HepG2 (cell line): ENCODE results near the gene NAV1. TPM values are rescaled to one million over a fixed set of nuclear protein-coding genes. Genes with fewer than 3 reads are reported as not detected.

Experiments used
- ATAC-seq: fragments of 200-7000 bp; cut with Tn5 transposase; 3 replicates; pipeline ENCODE4 v1.9.1; 2020; ENCODE audit warnings: mild to moderate bottlenecking, moderate library complexity
- BruUV-seq: library from RNA; stranded (reverse); fragments of 400-500 nt; replicated peaks from 2 replicates; lab custom pipeline; 2021; lab: Mats Ljungman, UMichigan
- CTCF ChIA-PET: fragments of 300-600 bp; formaldehyde crosslinking; extraction: SDS; loops from one replicate; lab custom pipeline; 2021; ENCODE audit warnings: low total read pairs, inconsistent platforms, low intra/inter-chr PET ratio; lab: Yijun Ruan, JAX
- POLR2A ChIA-PET: fragments of 350-600 bp; sonication (Branson Sonifier 250); formaldehyde crosslinking; loops from one replicate; lab custom pipeline; 2020; ENCODE audit warnings: antibody characterized with exemption, inconsistent platforms; lab: Yijun Ruan, JAX
- DNase-seq: peaks from one replicate; pipeline ENCODE4 v3.0.0-alpha.2; 2015; ENCODE audit warnings: low spot score
- FAIRE-seq: peaks from 3 replicates; lab custom pipeline; 2011; peaks lifted over from hg19 to GRCh38; lab: Jason Lieb, UNC
- H2AFZ ChIP-seq: one replicate; pipeline ENCODE4 v1.6.1; 2011; ENCODE audit warnings: low read length, inconsistent platforms
- H3K27ac ChIP-seq: fragments of 300-600 bp; 3 replicates; pipeline ENCODE4 v1.8.0; 2011; ENCODE audit warnings: mixed run types, mild to moderate bottlenecking, mixed read lengths, low read length, inconsistent platforms; ENCODE audit not compliant: insufficient read depth; ENCODE audit errors: extremely low read length
- H3K27me3 ChIP-seq, 2 experiments: fragments of 200-600 bp in 1 of 2; 2 replicates in 1 of 2; 3 replicates in 1 of 2; pipeline versions ENCODE4 v1.6.0 to v1.8.0; 2011; ENCODE audit warnings: low read length in 2 of 2, mild to moderate bottlenecking in 2 of 2, moderate library complexity in 2 of 2, inconsistent platforms in 1 of 2; ENCODE audit not compliant: insufficient read depth in 2 of 2, control insufficient read depth in 1 of 2
- H3K36me3 ChIP-seq, 2 experiments: fragments of 200-600 bp in 1 of 2; replicated peaks in 1 of 2; 2 replicates in 1 of 2; 3 replicates in 1 of 2; pipeline versions ENCODE4 v1.5.1 to v1.8.0; 2011; ENCODE audit warnings: low read length in 2 of 2, inconsistent platforms in 1 of 2; ENCODE audit not compliant: insufficient read depth in 2 of 2, control insufficient read depth in 1 of 2
- H3K4me1 ChIP-seq: 2 replicates; pipeline ENCODE4 v1.5.1; 2012; ENCODE audit warnings: low read length, inconsistent platforms; ENCODE audit not compliant: insufficient read depth
- H3K4me2 ChIP-seq: 2 replicates; pipeline ENCODE4 v1.6.0; 2011; ENCODE audit warnings: low read depth, low read length, inconsistent platforms
- H3K4me3 ChIP-seq, 3 experiments: fragments of 200-600 bp in 1 of 3; sonication (generic), shearing (Covaris generic) in 1 of 3; replicated peaks in 1 of 3; 2 replicates each; pipeline ENCODE4 v1.5.1; 2011 to 2016; ENCODE audit warnings: low read length in 3 of 3, inconsistent platforms in 2 of 3, low read depth in 2 of 3, mild to moderate bottlenecking in 2 of 3, control low read depth in 1 of 3, mixed read lengths in 1 of 3; ENCODE audit not compliant: insufficient read depth in 1 of 3
- H3K79me2 ChIP-seq: one replicate; pipeline ENCODE4 v1.6.1; 2011; ENCODE audit warnings: low read length, inconsistent platforms; ENCODE audit not compliant: insufficient read depth
- H3K9ac ChIP-seq: 2 replicates; pipeline ENCODE4 v1.6.0; 2011; ENCODE audit warnings: mild to moderate bottlenecking, low read depth, low read length, inconsistent platforms; ENCODE audit not compliant: insufficient read depth
- H3K9me3 ChIP-seq: 2 replicates; pipeline ENCODE4 v1.5.1; 2012; ENCODE audit warnings: mild to moderate bottlenecking, low read length
- H4K20me1 ChIP-seq: 2 replicates; pipeline ENCODE4 v1.6.0; 2011; ENCODE audit warnings: inconsistent platforms, mild to moderate bottlenecking, low read length, moderate library complexity; ENCODE audit not compliant: insufficient read depth
- HNRNPUL1 ChIP-seq: fragments of 200-400 bp; formaldehyde crosslinking; IDR thresholded peaks from 2 replicates; pipeline ENCODE4 v1.6.1; 2017; ENCODE audit warnings: low read depth, mild to moderate bottlenecking, low read length, moderate library complexity
- RAD51 ChIP-seq: fragments of 450-650 bp; IDR thresholded peaks from 2 replicates; pipeline ENCODE4 v1.6.1; 2016; ENCODE audit warnings: borderline replicate concordance
- SIX1 ChIP-seq: sonication (generic); formaldehyde crosslinking; IDR thresholded peaks from 2 replicates; pipeline ENCODE4 v1.4.0; 2020; ENCODE audit warnings: missing genetic modification reagents, borderline replicate concordance
- TMF1 ChIP-seq: sonication (generic); formaldehyde crosslinking; IDR thresholded peaks from 2 replicates; pipeline ENCODE4 v1.8.1; 2022; ENCODE audit warnings: low read depth, missing genetic modification reagents
- U2AF2 ChIP-seq: fragments of 200-400 bp; formaldehyde crosslinking; IDR thresholded peaks from 2 replicates; pipeline ENCODE4 v1.6.1; 2017; ENCODE audit warnings: low read depth, mild to moderate bottlenecking, low read length
- ZNF230 ChIP-seq: sonication (generic); formaldehyde crosslinking; IDR thresholded peaks from 2 replicates; pipeline ENCODE4 v1.4.0; 2020; ENCODE audit warnings: mild to moderate bottlenecking, missing genetic modification reagents
- ZNF256 ChIP-seq: sonication (generic); formaldehyde crosslinking; conservative IDR thresholded peaks from 2 replicates; pipeline ENCODE4 v1.4.0; 2020; ENCODE audit warnings: missing genetic modification reagents
- ZNF773 ChIP-seq: sonication (generic); formaldehyde crosslinking; IDR thresholded peaks from 2 replicates; pipeline ENCODE4 v1.4.0; 2020; ENCODE audit warnings: missing genetic modification reagents, borderline replicate concordance
- WGBS: methylation state at CpG from one replicate; pipeline ENCODE4 v1.1.6; 2017; ENCODE audit warnings: low lambda C conversion rate; 5-methylcytosine and 5-hydroxymethylcytosine counted together
- in situ Hi-C: cut with HindIII; loops from 2 replicates; pipeline ENCODE4 v1.10.0; 2017; ENCODE audit warnings: low pct_unique_long_range_greater_than_20kb; ENCODE audit not compliant: extremely low pct_ligation_motif_present
- intact Hi-C: fragments of 100-400 bp; cut with micrococcal nuclease; formaldehyde crosslinking; loops from one replicate; pipeline ENCODE4 v1.10.0; 2022; ENCODE audit not compliant: unreplicated experiment
- polyA plus RNA-seq, 8 experiments: library from polyadenylated mRNA; depleted of rRNA in 3 of 8; stranded (reverse) in 7 of 8; unstranded in 1 of 8; fragments of >200 nt; fragmentation: Illumina TruSeq in 4 of 8; extraction: Trizol in 4 of 8; gene quantifications; 2 replicates each; pipeline versions ENCODE4 v1.2.1 to v1.2.3, GENCODE V29; 2011 to 2016; ENCODE audit warnings: low read depth in 4 of 8, missing spikeins in 1 of 8, mixed read lengths in 1 of 8; ENCODE audit not compliant: insufficient read depth in 1 of 8
- total RNA-seq, 5 experiments: library from RNA; depleted of rRNA; stranded (reverse); fragments of >200 nt; fragmentation: Illumina TruSeq; extraction: Trizol; gene quantifications; 2 replicates each; pipeline ENCODE4 v1.2.3, GENCODE V29; 2016; ENCODE audit warnings: low read depth in 1 of 5
- TF ChIP-seq, protein P1 (sequence below): sonication (generic); formaldehyde crosslinking; IDR thresholded peaks from 2 replicates; pipeline ENCODE4 v1.4.0; 2020; ENCODE audit warnings: missing genetic modification reagents, borderline replicate concordance

The NAV1 gene
- total and polyA plus RNA-seq, 2 of the 13 experiments (the other 11 are each of a cell fraction or from before 2014, with no cell fraction given) = not detected

- TF ChIP-seq, protein P1, sequence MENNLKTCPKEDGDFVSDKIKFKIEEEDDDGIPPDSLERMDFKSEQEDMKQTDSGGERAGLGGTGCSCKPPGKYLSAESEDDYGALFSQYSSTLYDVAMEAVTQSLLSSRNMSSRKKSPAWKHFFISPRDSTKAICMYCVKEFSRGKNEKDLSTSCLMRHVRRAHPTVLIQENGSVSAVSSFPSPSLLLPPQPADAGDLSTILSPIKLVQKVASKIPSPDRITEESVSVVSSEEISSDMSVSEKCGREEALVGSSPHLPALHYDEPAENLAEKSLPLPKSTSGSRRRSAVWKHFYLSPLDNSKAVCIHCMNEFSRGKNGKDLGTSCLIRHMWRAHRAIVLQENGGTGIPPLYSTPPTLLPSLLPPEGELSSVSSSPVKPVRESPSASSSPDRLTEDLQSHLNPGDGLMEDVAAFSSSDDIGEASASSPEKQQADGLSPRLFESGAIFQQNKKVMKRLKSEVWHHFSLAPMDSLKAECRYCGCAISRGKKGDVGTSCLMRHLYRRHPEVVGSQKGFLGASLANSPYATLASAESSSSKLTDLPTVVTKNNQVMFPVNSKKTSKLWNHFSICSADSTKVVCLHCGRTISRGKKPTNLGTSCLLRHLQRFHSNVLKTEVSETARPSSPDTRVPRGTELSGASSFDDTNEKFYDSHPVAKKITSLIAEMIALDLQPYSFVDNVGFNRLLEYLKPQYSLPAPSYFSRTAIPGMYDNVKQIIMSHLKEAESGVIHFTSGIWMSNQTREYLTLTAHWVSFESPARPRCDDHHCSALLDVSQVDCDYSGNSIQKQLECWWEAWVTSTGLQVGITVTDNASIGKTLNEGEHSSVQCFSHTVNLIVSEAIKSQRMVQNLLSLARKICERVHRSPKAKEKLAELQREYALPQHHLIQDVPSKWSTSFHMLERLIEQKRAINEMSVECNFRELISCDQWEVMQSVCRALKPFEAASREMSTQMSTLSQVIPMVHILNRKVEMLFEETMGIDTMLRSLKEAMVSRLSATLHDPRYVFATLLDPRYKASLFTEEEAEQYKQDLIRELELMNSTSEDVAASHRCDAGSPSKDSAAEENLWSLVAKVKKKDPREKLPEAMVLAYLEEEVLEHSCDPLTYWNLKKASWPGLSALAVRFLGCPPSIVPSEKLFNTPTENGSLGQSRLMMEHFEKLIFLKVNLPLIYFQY (CRISPR knock-in tag) = no peak
- TF ChIP-seq U2AF2 = no peak
- no peak for TF ChIP-seq RAD51
- TF ChIP-seq ZNF773 (CRISPR knock-in tag) = no peak
- TF ChIP-seq HNRNPUL1 = no peak
- TF ChIP-seq, all 625 proteins: peak for 0
These were observed 31.4 kb downstream of the NAV1 start (continued) for GRCh38 chr1:201570181-201570885.

- Histone ChIP-seq H3K9ac (no peak overlapping the region), H3K36me3 (no peaks in the 10 kb centered on the region), H3K79me2 (no peaks in the 10 kb centered on the region), H3K27me3 (peaks cover 6 to 32% of the 10 kb centered on the region in 2 experiments; a peak in 4 of 5 replicates), H3K4me1 (no peaks in the 10 kb centered on the region), H3K9me3 (no peaks in the 10 kb centered on the region), H3K4me3 (no peak overlapping the region), H3K27ac (no peak overlapping the region), H2AFZ (no peak overlapping the region), H4K20me1 (no peaks in the 10 kb centered on the region), H3K4me2 (no peak overlapping the region)
- 19% methylated on average over 8 of the region's 10 CpGs for whole genome bisulfite sequencing
- in situ Hi-C loops = no loop called here
- CTCF ChIA-PET = no interaction called here
- TF ChIP-seq ZNF230 (CRISPR knock-in tag) (no peak), TMF1 (CRISPR knock-in tag) (no peak), SIX1 (CRISPR knock-in tag) (no peak), ZNF256 (CRISPR knock-in tag) (no peak)
- no peak for FAIRE-seq
- no peak for DNase-seq
- BruUV-seq = no TSS peak
- POLR2A ChIA-PET = no interaction called here
- intact Hi-C loops = no loop called here
- ATAC-seq = no peak
These were observed 32.1 kb downstream of the NAV1 start for GRCh38 chr1:201570886-201571624.
